Muscle of arm (tissue), 12 donors: ENCODE results near the gene FCRLA. TPM values are rescaled to one million over a fixed set of nuclear protein-coding genes. Genes with fewer than 3 reads are reported as not detected.
A peak's percentile ranks its signal among the peaks of the same experiment; 100 is the strongest.

Experiments
- DNase-seq: peaks from one replicate; pipeline ENCODE4 v3.0.0-alpha.2; 2013
- polyA plus RNA-seq, 12 donors: library from polyadenylated mRNA; unstranded; fragments of 120-200 nt; gene quantifications; one replicate each; pipeline ENCODE4 v1.2.1, GENCODE V29; 2013; ENCODE audit not compliant: insufficient read length in 12 of 12

The FCRLA gene
- polyA plus RNA-seq, 12 donors, result 0.13 to 4.5 (median 0.32) TPM; not detected in 3

DNA sequence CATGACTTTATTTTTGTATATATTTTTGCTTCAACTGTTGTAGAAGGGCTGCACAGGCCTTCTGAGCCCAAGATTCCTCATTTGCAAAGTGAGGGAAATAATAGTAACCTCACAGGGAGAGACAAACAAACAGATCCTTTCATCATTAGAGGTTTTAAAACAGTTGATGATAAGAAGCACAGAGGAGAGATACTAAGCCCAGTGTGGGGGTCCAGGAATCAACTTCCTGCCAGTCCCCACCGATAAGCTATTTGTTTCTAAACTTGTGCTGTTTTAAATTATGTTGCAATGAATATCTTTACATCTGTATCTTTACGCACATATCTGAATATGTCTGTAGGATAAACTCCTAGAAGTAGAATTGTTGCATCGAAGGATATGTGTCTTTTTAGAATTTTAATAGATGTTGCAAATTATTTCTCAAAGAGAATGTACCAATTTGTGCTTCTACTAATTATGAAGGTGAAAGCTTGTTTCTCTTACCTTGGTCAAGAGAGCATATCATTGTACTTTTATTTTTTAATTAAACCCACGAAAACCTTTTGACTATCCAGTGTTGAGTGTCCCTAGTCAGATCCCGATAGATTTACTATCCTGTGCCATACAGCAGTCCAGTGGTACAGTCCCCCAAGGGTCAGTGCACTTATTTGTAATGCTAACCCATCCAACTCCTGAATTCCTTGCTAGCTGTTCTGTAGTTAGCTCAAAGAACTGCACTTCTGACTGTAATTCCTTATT is 25.1 kb downstream of the FCRLA start:
- DNase-seq, result no peak

- no peak for DNase-seq
Measured at GRCh38 chr1:161733526-161733925, 26.5 kb downstream of the FCRLA start.

- no peak for DNase-seq
Measured at GRCh38 chr1:161735837-161736236, 28.8 kb downstream of the FCRLA start.

DNA sequence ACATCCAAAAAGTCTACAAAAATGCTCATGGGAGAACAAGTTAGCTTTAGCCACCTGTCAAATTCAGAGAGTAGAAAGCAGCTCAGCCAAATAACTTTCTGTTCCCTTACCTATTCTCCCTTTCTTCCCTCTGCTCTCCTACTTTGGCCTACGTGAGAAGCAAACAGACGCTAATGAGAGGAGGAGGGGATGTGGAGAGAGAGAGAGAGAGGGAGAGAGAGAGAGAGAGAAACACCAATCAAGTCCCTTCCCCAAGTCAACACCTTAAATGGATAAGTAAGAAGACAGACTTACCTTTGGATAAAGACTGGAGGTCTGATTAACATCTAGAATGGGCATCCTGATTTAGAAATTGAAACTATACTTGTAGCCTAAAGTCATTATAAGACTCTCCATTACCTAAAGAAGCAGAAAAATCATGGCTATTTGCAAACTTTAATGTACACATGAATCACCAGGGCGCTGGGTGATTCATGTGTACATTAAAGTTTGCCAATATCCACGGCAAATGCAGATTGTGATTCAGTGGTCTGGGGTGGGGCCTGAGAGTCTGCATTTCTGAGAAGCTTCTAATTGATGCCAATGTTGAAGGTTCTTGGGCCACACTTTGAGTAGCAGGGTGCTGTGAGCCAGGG is 29.4 kb downstream of the FCRLA start:
- no peak for DNase-seq

- DNase-seq, result no peak
Measured at GRCh38 chr1:161737625-161738024, 30.6 kb downstream of the FCRLA start.

GRCh38 chr1:161738627-161739287 is 31.7 kb downstream of the FCRLA start:
- DNase-seq, result peak; percentile 19

- DNase-seq, result no peak
Measured at GRCh38 chr1:161739865-161740566, 33.0 kb downstream of the FCRLA start.

GRCh38 chr1:161740921-161741320 is 33.9 kb downstream of the FCRLA start:
- DNase-seq, result no peak

DNA sequence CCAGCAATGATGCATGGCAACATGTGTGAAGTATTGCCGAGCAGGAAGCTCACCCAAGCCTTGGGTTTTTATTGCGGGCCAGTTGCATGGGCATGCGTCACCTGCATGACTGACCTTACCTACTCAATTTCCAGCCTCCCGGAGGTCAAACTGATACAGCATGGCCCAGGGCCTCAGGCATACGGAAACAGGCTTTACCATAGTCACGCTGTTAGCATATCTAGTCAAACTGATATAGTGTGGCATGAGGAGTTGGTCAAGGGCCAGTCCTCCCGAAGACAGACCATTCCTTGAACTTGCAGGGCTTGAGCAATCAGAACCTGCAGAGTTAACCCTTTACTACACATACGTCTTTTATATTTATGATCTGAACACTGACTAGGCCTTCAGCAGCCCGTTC is 36.2 kb downstream of the FCRLA start:
- no peak for DNase-seq

DNA sequence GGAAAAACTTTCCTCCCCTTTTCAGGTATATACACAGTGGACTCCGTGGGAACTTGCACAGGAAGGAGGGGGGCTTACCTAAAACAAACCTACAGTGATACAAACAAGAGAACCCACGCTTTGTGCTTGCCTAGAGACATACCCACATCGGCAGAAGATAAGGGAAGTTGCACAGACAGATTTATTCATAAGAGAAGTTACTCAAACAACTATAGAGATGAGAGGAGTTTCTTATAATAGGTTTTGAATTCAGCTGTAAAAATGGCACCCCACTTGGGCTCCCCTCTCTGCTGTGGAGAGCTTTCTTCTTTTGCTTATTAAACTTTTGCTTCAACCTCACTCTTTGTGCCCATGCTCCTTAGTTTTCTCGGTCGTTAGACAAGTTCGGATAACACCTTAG is 40.8 kb downstream of the FCRLA start:
- no peak for DNase-seq

GRCh38 chr1:161749509-161750407 is 42.7 kb downstream of the FCRLA start, which contains the start of gene DUSP12:
Gene DUSP12, plus strand, starts transcription at chr1:161749786. Its CDS starts 16 bp downstream, at chr1:161749802.
- peak; percentile 96 for DNase-seq

GRCh38 chr1:161763522-161764098 is 56.6 kb downstream of the FCRLA start:
- no peak for DNase-seq

Other genes with a start within 250 kb of the FCRLA start
- 10 to 100 TPM in 1 of 12 donors, 1 to 10 TPM in 9, not detected in 2; 3.8 to 12.2 (median 5.2) TPM for gene FCGR2A, start 201.8 kb upstream of the FCRLA start, polyA plus RNA-seq
- 1 to 10 TPM in 1 of 12 donors, under 1 TPM in 8, not detected in 3; 0.10 to 1.1 (median 0.38) TPM for gene HSPA6, start 182.7 kb upstream of the FCRLA start, polyA plus RNA-seq
- gene FCGR3A, start 157.4 kb upstream of the FCRLA start, polyA plus RNA-seq, result 1 to 10 TPM in 10 of 12 donors, not detected in 2; 1.1 to 2.8 (median 2.2) TPM
- gene FCGR3B, start 76.1 kb upstream of the FCRLA start, polyA plus RNA-seq, result 1 to 10 TPM in 1 of 12 donors, under 1 TPM in 8, not detected in 3; 0.12 to 3.1 (median 0.64) TPM
- under 1 TPM in 10 of 12 donors, not detected in 2; 0.04 to 0.51 (median 0.20) TPM for gene FCGR2B, start 44.1 kb upstream of the FCRLA start, polyA plus RNA-seq
- gene FCRLB, start 14.3 kb downstream of the FCRLA start, polyA plus RNA-seq, result under 1 TPM in 10 of 12 donors, not detected in 2; 0.24 to 0.77 (median 0.40) TPM
- gene DUSP12, start 42.6 kb downstream of the FCRLA start, polyA plus RNA-seq, result 10 to 100 TPM in 11 of 12 donors, not detected in 1; 20.2 to 29.7 (median 25.1) TPM
- 10 to 100 TPM in 11 of 12 donors, not detected in 1; 15.4 to 23.1 (median 19.7) TPM for gene ATF6, start 59.1 kb downstream of the FCRLA start, polyA plus RNA-seq